CD4-positive, alpha-beta T cell treated with Interleukin-21 for 1 hour (primary cell): ENCODE measurements around the gene MS4A10.
"Not testable (repeated sequence)": the region's sequence is repeated elsewhere in the genome, so short reads cannot be mapped to it uniquely, and the experiment has no call there.

ENCODE experiments used
- DNase-seq: peaks from one replicate; pipeline ENCODE4 v3.0.0-alpha.2; 2020

Gene MS4A10

GRCh38 chr11:60785136-60785535 lies at the start of gene MS4A10:
Gene MS4A10, plus strand, starts transcription at chr11:60785333. Its CDS starts 5,003 bp downstream, at chr11:60790336.
- no peak for DNase-seq

- DNase-seq: no peak
Observed at GRCh38 chr11:60739114-60739513, 46.0 kb upstream of the MS4A10 start.

GRCh38 chr11:60740573-60740972 lies 44.6 kb upstream of the MS4A10 start:
- no peak for DNase-seq

- DNase-seq: no peak
Observed at GRCh38 chr11:60741421-60741820, 43.7 kb upstream of the MS4A10 start.

- no peak for DNase-seq
Observed at GRCh38 chr11:60743058-60743457, 42.1 kb upstream of the MS4A10 start.

GRCh38 chr11:60744114-60744513 lies 41.0 kb upstream of the MS4A10 start:
- no peak for DNase-seq

GRCh38 chr11:60747359-60747873 lies 37.7 kb upstream of the MS4A10 start:
- no peak for DNase-seq

GRCh38 chr11:60748225-60748624 lies 36.9 kb upstream of the MS4A10 start:
- no peak for DNase-seq

GRCh38 chr11:60748821-60749220 lies 36.3 kb upstream of the MS4A10 start:
- DNase-seq: no peak

GRCh38 chr11:60750911-60751310 lies 34.2 kb upstream of the MS4A10 start:
- no peak for DNase-seq

GRCh38 chr11:60753309-60753708 lies 31.8 kb upstream of the MS4A10 start:
- DNase-seq: no peak

- DNase-seq: no peak
Observed at GRCh38 chr11:60754887-60755286, 30.2 kb upstream of the MS4A10 start.

- peak; percentile 4 for DNase-seq
Observed at GRCh38 chr11:60756307-60757032, 28.7 kb upstream of the MS4A10 start, which contains the start of gene MS4A15. Gene MS4A15, plus strand, starts transcription at chr11:60756867. Its CDS starts 6,867 bp downstream, at chr11:60763734.

GRCh38 chr11:60757231-60757800 lies 27.8 kb upstream of the MS4A10 start:
- DNase-seq: no peak

- not testable (repeated sequence) for DNase-seq
Observed at GRCh38 chr11:60758671-60759070, 26.5 kb upstream of the MS4A10 start.

GRCh38 chr11:60759438-60760225 lies 25.5 kb upstream of the MS4A10 start:
- not testable (repeated sequence) for DNase-seq

- no peak for DNase-seq
Observed at GRCh38 chr11:60761436-60762190, 23.5 kb upstream of the MS4A10 start.

- DNase-seq: no peak
Observed at GRCh38 chr11:60762851-60763691, 22.1 kb upstream of the MS4A10 start.

GRCh38 chr11:60763692-60764369 lies 21.3 kb upstream of the MS4A10 start:
- no peak for DNase-seq

GRCh38 chr11:60764879-60765278 lies 20.3 kb upstream of the MS4A10 start:
- DNase-seq: no peak

- no peak for DNase-seq
Observed at GRCh38 chr11:60765355-60765754, 19.8 kb upstream of the MS4A10 start.
